Measurements from ENCODE around the gene NID1.
A peak's percentile ranks its signal among the peaks of the same experiment; 100 is the strongest.
"Not testable (repeated sequence)": the region's sequence is repeated elsewhere in the genome, so short reads cannot be mapped to it uniquely, and the experiment has no call there.

The NID1 gene

GRCh38 chr1:235979716-235980333 is 85.1 kb downstream of the NID1 start:
- no peak for DNase-seq (ENCODE audit: low spot score)
- Histone ChIP-seq H3K27ac (peak overlapping the region in 1 of 2 donors; percentile 26), H3K4me3 (no peak overlapping the region)
- TF ChIP-seq CTCF (IDR thresholded peaks at IDR 0.05) = no peak

GRCh38 chr1:235979176-235979575 is 85.7 kb downstream of the NID1 start:
- H3K4me3 ChIP-seq = no peak overlapping the region

GRCh38 chr1:235976490-235976889 is 88.4 kb downstream of the NID1 start:
- no peak for TF ChIP-seq CTCF (IDR thresholded peaks at IDR 0.05)
- Histone ChIP-seq H3K27ac (no peak overlapping the region), H3K4me3 (no peak overlapping the region)
- no peak for DNase-seq (ENCODE audit: low spot score)

More at GRCh38 chr1:235979176-235979575, 85.7 kb downstream of the NID1 start:
- TF ChIP-seq CTCF (IDR thresholded peaks at IDR 0.05) = no peak
- DNase-seq (ENCODE audit: low spot score) = no peak
- H3K27ac ChIP-seq = no peak overlapping the region

GRCh38 chr1:235974616-235975015 is 90.3 kb downstream of the NID1 start:
- TF ChIP-seq CTCF (IDR thresholded peaks at IDR 0.05) = no peak
- H3K27ac ChIP-seq = no peak overlapping the region
- DNase-seq (ENCODE audit: low spot score) = no peak
- no peak overlapping the region for H3K4me3 ChIP-seq

- Histone ChIP-seq H3K4me3 (peak overlapping the region; percentile 64), H3K27ac (peak overlapping the region; percentile 93 to 98)
- DNase-seq (ENCODE audit: low spot score) = not testable (repeated sequence)
Measured at GRCh38 chr1:235972691-235973090, 92.2 kb downstream of the NID1 start.

GRCh38 chr1:235972311-235972689 is 92.6 kb downstream of the NID1 start:
- no peak for DNase-seq (ENCODE audit: low spot score)
- H3K4me3 ChIP-seq = peak overlapping the region; percentile 64
- TF ChIP-seq CTCF (IDR thresholded peaks at IDR 0.05) = no peak
- H3K27ac ChIP-seq = peak overlapping the region; percentile 93 to 98

GRCh38 chr1:235971571-235972310 is 93.1 kb downstream of the NID1 start:
- Histone ChIP-seq H3K27ac (peak overlapping the region; percentile 93 to 98), H3K4me3 (peak overlapping the region; percentile 64)
- peak; percentile 96 for DNase-seq (ENCODE audit: low spot score)
- peak; percentile 73 for TF ChIP-seq CTCF (IDR thresholded peaks at IDR 0.05)

Data from coronary artery (tissue), 2 donors.